Stimulated activated CD8-positive, alpha-beta memory T cell treated with anti-CD3 and anti-CD28 coated beads, Interleukin-7, amount 100 ng/mL, for 4 hours (primary cell): ENCODE data around the gene CALHM2.
A peak's percentile ranks its signal among the peaks of the same experiment; 100 is the strongest.

Experiments used
- DNase-seq, 2 donors: peaks; one replicate each; pipeline ENCODE4 v3.0.0-alpha.2; 2020; ENCODE audit warnings: low read depth in 2 of 2

CALHM2 gene

GRCh38 chr10:103475437-103475836 is 23.3 kb upstream of the CALHM2 start:
- DNase-seq = no peak

DNA sequence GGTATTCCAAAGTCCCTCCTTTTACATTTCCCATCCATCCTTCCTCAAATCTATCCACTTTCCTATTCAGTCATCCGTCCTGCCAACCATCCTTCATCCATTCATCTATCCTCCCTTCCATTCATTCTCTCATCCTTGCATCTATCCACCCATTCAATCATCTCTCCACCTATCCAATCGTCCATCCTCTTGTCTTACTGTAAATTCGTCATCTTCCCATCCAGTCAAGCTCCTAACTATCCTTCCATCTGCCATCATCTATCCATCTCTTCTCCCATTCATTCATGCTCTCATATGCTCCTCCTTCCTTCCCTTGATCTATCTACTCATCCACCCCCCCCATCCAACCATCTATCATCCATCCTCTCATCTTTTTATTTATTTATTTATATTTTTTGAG is 21.9 kb upstream of the CALHM2 start:
- no peak for DNase-seq

GRCh38 chr10:103473261-103473671 is 21.1 kb upstream of the CALHM2 start:
- DNase-seq = no peak

DNA sequence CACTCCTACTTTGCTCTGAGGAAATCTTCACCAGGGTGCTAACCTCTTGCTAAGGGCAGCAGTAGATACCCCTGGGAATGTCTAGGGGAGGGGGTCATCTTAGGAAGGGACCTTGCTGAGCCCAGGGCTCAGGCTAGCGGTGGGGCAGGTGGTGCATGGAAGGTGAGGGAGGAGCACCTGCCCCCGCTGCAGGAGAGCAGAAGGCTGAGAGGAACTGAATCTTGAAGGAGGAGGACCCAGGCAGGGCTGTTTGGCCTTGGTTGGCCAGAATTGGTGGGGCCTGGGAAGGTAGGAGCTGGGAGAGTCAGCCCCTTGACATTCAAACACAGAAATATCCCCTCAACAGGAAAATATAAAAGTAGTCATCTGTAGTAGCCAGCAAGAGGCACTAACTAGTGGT is 19.8 kb upstream of the CALHM2 start:
- DNase-seq = no peak

DNA sequence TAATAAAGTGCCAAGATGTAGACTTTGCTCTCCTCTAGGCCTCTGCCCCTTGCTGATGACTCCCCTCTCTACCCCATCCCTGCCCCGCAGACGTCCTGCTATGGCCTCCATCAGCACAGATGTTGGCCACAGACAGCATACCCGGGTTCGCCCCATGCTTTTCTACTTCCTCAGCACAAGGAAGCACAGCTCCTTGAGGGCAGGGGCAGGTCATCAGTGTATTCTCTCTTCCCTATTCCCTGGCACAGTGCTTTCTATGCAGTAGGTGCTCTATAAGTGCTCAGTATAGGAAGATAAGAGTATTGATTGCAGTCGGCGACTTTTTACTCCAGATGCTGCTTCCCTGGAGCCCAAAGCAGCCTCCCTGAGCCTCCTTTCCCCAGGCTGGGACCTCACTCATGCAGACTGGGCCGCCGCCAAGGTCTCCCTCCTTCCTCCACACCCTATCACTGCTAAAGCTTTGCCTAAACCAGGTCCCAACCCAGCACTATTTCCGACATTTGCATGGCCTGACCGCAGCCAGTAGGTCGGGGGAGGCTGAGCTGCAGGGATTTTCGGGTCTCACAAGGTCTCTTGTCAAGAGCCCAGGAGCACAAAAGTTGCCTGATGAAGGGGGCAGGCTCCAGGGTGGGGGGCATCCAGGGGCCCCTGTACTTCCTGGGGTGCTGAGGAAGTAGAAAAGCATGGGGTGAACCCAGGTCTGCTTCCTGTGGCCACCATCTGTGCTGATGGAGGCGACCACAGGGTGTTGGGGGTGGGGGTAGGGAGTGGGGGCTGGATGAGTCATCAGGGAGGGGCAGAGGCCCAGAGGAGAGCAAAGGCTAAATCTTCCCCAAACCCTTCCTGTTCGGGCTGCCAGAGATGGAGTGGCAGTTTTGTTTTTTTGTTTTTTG is 18.8 kb upstream of the CALHM2 start:
- peak; percentile 51 to 65 for DNase-seq

GRCh38 chr10:103469201-103469600 is 17.0 kb upstream of the CALHM2 start:
- no peak for DNase-seq

DNA sequence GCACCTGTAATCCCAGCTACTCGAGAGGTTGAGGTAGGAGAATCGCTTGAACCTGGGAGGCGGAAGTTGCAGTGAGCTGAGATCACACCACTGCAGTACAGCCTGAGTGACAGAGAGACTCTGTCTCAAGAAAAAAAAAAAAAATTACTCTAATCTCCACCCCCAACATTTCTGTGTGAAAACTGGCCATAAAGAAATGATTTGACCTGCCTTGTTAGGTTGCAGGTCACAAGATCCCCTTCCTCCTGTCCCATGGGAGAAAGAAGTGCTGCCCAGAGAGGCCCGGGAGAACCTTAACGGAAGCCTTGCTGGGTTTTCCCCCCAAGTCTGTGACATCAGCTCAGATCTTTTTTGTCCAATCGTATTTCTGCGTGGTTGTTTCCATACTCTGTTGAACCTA is 15.2 kb upstream of the CALHM2 start:
- no peak for DNase-seq

GRCh38 chr10:103466734-103467133 is 14.6 kb upstream of the CALHM2 start:
- DNase-seq = no peak

DNA sequence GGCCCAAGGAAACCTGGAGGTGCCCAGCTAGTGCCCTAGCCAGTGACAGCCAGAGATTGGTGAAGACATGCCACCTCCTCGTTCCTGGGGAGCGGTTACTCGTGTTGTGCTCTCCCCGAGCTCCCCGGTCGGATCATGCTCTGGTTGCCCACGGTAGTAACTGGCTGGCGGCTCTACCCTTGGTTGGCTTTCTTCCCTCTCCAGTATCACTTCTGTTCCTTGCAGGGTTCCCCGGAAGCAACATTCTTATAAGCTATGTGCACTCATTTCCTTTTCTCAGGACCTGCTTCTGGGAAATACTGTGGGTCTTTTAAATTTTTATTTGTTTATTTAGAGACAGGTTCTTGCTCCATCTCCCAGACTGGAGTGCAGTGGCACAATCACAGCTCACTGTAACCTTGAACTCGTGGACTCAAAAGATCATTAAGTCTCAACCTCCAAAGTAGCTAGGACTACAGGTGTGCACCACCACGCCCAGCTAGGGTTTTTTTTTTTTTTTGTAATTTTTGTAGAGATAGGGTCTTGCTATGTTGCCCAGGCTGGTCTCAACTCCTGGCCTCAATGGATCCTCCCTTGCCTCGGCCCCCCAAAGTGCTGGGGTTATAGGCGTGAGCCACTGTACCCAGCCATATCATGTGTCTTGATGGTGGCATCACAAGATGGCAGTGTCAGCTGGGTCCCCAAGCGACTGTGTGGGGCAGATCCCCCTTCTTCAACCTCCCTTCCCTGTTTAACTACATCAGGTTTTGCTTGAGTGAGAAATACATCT is 13.4 kb upstream of the CALHM2 start:
- DNase-seq = no peak

GRCh38 chr10:103463499-103463898 is 11.3 kb upstream of the CALHM2 start:
- no peak for DNase-seq

DNA sequence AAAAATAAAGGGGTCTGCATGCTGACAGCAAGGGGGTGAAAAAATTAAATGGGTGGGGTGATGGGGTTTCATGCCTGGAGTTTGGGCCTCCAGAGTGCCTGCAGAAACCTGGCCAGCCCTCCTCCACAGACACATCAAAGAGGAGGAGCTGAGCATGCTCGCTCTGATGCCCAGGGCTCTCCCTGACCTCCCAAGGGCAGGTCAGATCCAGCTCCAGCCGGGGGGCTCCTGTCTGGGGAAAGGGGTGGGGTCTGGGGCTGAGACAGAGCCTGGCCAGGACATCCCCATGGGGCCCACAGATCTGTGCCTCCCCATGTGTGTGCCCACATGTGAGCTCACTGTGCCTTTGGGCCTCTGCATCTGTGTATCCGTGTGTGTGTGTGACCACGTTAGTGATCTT is 7.4 kb upstream of the CALHM2 start:
- DNase-seq = no peak

DNA sequence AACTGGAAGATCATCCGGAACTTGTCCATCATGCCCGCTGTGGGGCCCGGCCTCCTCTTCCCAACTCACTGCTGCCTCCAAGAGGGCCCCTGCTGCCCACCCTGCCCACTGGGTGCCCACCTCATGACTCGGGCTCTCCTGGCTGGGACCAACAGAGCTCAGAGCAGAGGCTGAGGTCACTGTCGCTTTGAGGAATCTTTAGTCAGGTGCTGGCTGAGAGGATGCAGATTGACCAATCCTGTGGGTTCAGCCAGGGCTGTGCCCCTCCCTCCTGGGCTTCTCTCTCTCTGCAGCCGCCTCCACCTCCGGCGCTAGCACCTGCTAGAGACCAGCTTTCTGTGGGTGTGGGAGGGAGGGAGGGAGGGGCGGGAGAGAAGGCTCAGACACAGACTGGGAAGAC is 6.5 kb upstream of the CALHM2 start, which contains the start of gene CALHM1:
Gene CALHM1 (minus strand): TSS at position 181 of the 400 bp plus-strand sequence. CDS start 149 bp downstream, at position 32.
- DNase-seq = no peak

- no peak for DNase-seq
These were observed 5.9 kb upstream of the CALHM2 start for GRCh38 chr10:103457896-103458583.

DNA sequence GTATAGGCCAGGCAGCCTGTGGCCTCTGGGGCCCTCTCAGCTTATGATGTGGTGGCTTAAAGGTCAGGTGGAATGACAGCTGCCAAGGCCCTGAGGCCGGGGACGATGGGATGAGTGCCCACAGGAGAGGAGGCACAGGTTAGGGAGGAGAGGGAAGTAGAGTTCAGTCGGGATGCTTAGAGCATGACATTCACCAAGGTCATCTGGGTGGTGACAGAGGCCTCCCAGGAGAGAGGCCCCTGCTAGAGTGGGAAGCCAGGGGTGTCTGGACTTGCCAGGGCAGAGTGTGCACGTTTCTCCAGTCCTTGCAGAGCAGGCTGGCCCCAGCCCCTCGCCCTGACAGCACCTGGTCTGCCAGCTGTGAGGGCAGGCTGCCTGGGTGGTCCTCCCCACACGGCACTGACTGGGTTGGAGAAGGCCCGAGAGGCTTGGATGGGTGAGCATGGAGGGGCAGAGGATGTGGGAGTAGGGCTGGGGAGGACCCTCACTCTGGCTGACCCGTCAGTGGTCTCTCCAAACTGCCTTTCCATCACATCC is 5.1 kb upstream of the CALHM2 start:
- no peak for DNase-seq

DNA sequence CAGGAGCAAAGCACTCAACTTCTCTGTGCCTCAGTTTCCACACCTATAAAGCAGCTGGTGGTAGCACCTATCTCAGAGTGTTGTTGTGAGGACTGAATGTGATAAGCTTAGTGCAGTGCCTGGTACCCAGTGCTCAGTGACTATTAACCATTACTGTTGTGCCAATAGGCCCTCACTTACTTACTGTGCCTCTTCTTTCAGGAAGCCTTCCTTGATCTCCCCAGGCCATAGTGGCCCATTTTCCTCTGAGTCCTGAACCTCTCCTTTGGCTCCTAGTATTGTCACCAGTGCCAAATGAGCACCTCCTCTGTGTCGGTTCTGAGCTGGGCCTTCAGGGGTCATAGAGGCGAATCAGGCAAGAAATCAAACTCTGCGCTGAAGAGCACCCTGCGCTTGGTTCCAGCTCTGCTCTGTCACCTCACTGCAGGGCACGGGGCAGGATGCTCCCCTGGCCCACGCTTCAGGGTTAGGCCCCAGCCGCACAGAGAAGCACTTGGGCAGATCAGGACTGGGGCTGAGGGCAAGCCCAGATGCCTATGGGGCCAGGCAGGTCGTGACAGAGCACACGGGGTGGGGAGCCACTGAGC is 4.0 kb upstream of the CALHM2 start:
- DNase-seq = no peak

GRCh38 chr10:103455235-103455634 is 3.1 kb upstream of the CALHM2 start:
- DNase-seq = no peak

GRCh38 chr10:103454026-103454425 is 1.9 kb upstream of the CALHM2 start:
- no peak for DNase-seq

DNA sequence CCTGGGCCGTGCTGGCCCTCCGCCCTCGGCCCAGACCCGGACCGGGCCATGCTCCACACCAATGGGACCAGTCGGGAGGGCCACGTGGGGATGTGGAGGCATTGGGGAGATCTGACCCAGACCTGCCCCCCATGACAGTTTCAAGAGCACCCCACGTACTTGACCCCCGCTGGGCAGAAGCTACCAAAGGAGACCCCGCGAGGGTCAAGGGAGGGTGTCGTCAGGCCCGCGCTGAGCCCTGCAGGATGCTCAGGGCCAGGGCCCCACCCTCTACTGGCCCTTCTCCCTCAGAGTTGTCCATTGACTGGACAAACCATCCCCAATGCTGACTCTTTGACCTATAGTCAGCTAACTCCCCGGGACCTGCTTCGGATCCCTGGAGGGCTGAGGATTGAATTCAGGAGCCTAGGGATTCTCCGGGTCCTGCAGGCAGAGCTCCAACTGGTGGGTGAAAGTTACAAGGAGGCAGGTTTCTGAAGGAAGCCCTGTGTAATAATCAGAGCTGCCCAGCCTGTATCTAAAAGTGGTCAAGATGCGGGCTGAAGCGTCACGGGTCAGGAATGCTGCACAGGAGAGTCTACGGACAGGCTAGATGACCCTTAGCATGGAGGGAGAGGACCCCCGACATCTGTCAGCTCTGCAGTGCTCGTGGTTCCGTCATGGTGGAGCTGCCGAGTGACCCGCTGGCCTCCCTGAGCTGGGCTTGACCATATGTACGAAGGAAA is 498 bp upstream of the CALHM2 start:
- no peak for DNase-seq

- no peak for DNase-seq
These were observed 918 bp downstream of the CALHM2 start for GRCh38 chr10:103451091-103451813.

- no peak for DNase-seq
These were observed 1.9 kb downstream of the CALHM2 start for GRCh38 chr10:103450201-103450695.
